GM19351 (cell line): ENCODE measurements around the gene SPRED2.

Experiments used
- ATAC-seq: cut with Tn5 transposase; IDR thresholded peaks from one replicate; pipeline ENCODE4 v1.9.1; 2021; ENCODE audit warnings: mild to moderate bottlenecking, moderate library complexity; ENCODE audit not compliant: unreplicated experiment

The SPRED2 gene

GRCh38 chr2:65416321-65416720 is 16.1 kb downstream of the SPRED2 start:
- ATAC-seq = no peak

- no peak for ATAC-seq
Observed at GRCh38 chr2:65415091-65415490, 17.3 kb downstream of the SPRED2 start.

GRCh38 chr2:65413610-65414009 is 18.8 kb downstream of the SPRED2 start:
- no peak for ATAC-seq

- ATAC-seq = no peak
Observed at GRCh38 chr2:65413106-65413505, 19.3 kb downstream of the SPRED2 start.

GRCh38 chr2:65411056-65411795 is 21.2 kb downstream of the SPRED2 start:
- no peak for ATAC-seq

- no peak for ATAC-seq
Observed at GRCh38 chr2:65409045-65409444, 23.4 kb downstream of the SPRED2 start.

- no peak for ATAC-seq
Observed at GRCh38 chr2:65407240-65407639, 25.2 kb downstream of the SPRED2 start.

- no peak for ATAC-seq
Observed at GRCh38 chr2:65404988-65405697, 27.3 kb downstream of the SPRED2 start.

GRCh38 chr2:65403529-65403915 is 28.9 kb downstream of the SPRED2 start:
- ATAC-seq = no peak

GRCh38 chr2:65402780-65403528 is 29.4 kb downstream of the SPRED2 start:
- ATAC-seq = no peak

- no peak for ATAC-seq
Observed at GRCh38 chr2:65402323-65402722, 30.1 kb downstream of the SPRED2 start.

GRCh38 chr2:65397122-65397521 is 35.3 kb downstream of the SPRED2 start:
- no peak for ATAC-seq

GRCh38 chr2:65396348-65397026 is 35.9 kb downstream of the SPRED2 start:
- no peak for ATAC-seq

GRCh38 chr2:65395621-65396347 is 36.6 kb downstream of the SPRED2 start:
- no peak for ATAC-seq

- peak; percentile 31 for ATAC-seq
Observed at GRCh38 chr2:65393743-65394422, 38.5 kb downstream of the SPRED2 start.

GRCh38 chr2:65393046-65393445 is 39.4 kb downstream of the SPRED2 start:
- no peak for ATAC-seq

GRCh38 chr2:65392609-65393008 is 39.8 kb downstream of the SPRED2 start:
- no peak for ATAC-seq

GRCh38 chr2:65390134-65390533 is 42.3 kb downstream of the SPRED2 start:
- peak; percentile 63 for ATAC-seq

- no peak for ATAC-seq
Observed at GRCh38 chr2:65389476-65389875, 42.9 kb downstream of the SPRED2 start.
